Kidney capillary endothelial cell (primary cell): ENCODE data around the gene RHNO1.
A peak's percentile ranks its signal among the peaks of the same experiment; 100 is the strongest.

Source experiments
- DNase-seq: peaks from one replicate; pipeline ENCODE4 v3.0.0-alpha.2; 2018; ENCODE audit warnings: low spot score

The RHNO1 gene, protein sequence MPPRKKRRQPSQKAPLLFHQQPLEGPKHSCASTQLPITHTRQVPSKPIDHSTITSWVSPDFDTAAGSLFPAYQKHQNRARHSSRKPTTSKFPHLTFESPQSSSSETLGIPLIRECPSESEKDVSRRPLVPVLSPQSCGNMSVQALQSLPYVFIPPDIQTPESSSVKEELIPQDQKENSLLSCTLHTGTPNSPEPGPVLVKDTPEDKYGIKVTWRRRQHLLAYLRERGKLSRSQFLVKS

GRCh38 chr12:2877047-2877952 is at the start of gene RHNO1, which contains the start of gene FOXM1:
TSS of gene RHNO1 (plus strand) at chr12:2877223. CDS start at chr12:2885367, 8,144 bp downstream.
TSS of gene FOXM1 (minus strand) at chr12:2877174. CDS start at chr12:2874478, 2,696 bp downstream.
- DNase-seq, result peak; percentile 86

GRCh38 chr12:2829275-2829674 is 47.7 kb upstream of the RHNO1 start:
- no peak for DNase-seq

DNA sequence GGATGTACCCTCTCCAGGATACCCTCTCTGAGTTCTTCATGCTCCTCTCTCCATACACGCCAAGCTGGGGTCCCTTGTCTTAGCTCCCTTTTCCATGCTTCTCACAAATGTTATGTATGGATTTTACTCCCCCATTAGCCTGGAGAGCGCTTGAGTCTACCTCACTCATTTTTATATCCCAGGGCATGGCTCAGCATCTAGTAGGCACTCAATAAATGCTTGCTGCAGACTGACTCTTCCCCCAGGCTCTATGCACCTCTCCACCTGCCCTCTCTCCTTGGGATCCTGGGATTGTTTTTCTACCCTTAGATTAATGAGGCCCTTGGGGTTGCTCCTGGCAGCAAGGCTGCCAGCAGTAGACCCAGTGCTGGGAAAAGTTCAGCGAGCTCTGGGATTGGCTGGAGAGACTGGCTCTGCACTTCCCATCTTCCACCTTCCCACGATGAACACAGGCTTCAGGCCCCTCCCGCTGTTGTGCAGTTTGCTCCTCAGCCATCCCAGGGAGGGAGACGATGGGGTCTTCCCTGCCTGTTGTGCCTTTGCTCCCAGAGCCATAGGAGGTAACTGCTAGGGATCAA is 44.4 kb upstream of the RHNO1 start:
- no peak for DNase-seq

- DNase-seq, result no peak
Observed at GRCh38 chr12:2833327-2833726, 43.7 kb upstream of the RHNO1 start.

GRCh38 chr12:2833810-2834209 is 43.2 kb upstream of the RHNO1 start:
- no peak for DNase-seq

DNA sequence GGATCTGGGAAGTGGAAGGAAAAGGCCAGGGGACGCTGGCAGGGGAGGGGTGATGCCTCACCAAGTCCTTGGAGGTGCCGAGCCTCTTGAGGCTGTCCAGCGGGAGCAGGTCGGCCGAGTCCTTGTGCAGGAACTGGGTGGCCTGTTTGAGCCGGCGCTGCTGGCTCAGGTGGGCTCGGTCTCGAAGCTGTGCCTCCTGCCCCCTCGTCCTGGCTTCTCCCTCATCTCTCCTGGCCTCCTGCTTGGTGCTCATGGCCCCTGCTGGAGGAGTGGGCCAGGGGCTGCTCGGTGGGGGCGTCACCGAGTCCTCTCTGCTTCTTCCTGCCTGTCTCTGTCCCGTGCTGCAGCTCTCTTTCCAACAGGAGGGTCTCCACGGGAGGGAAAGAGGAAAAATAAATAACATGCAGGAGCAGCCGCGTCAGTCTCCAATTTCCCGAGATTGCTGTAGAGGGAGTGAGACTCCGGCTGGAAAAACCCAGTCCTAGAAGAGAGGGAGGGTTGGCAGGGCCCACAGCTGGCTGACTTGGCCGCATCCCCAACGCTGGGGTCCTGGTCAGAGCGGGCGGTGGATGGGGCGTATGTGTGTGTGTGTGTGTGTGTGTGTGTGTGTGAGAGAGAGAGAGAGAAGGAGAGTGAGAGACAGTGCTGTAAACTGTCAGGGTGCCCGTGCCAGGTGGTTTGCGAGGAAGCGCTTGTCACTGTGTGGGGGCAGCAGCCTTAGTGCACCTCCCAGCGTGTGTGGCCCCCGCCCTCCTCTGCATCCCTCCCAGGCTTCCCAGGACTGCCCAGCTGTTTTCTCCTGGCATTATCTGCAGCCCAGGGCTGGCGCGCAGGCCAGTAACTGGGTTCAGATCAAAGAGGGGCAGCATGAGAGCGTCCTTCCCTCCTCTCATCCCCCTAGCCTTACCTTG is 42.2 kb upstream of the RHNO1 start, which contains the start of gene NRIP2:
Gene NRIP2 (minus strand): TSS at position 455 of the 911 bp plus-strand sequence. CDS start 52 bp downstream, at position 403.
- DNase-seq, result no peak

DNA sequence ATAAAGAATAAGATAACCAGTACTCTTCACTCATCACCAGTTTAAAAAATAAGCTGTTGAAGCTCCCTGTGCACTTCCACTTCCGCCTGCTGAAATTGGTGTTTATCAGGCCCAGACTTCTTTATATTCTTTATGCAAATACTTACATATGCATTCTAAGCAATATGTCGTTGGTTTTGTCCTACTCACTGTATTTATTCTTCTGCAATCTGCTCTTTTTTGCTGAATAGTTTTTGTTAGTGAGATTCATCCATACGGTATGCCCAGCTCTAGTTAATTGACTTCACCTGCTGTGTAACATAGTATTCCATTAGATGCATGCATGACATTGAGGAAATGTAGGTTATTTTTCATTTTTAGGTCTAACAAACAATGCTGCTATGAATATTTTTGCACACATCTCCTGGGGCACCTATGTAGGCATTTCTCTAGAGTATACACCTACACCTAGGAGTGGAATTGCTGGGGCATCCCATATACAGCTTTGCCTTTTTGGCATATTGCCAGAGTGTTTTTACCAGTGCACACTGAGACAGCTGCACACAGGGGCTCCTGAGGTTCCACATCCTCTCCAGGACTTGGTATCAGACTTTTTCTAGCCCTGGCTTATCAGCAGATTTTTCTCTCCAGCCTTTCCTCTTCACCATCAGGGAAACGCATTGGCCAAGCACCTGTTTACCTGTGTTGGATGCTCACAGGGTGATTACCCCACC is 41.2 kb upstream of the RHNO1 start:
- no peak for DNase-seq

DNA sequence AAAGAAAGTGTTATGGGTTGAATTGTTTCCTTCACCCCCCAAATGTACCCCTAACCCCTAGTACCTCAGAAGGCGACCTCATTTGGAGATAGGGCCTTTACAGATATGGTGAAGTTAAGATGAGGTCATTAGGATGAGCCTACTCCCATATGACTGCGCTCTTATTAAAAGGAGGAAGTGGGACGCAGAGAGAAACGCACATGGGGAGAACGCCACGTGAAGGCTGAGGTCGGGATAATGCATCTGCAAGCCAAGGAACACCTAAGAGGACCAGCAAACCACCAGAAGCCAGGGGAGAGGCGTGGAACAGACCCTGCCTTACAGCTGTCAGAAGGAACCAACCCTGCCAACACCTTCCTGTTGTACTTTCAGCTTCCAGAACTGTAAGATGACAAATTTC is 40.4 kb upstream of the RHNO1 start:
- DNase-seq, result no peak

DNA sequence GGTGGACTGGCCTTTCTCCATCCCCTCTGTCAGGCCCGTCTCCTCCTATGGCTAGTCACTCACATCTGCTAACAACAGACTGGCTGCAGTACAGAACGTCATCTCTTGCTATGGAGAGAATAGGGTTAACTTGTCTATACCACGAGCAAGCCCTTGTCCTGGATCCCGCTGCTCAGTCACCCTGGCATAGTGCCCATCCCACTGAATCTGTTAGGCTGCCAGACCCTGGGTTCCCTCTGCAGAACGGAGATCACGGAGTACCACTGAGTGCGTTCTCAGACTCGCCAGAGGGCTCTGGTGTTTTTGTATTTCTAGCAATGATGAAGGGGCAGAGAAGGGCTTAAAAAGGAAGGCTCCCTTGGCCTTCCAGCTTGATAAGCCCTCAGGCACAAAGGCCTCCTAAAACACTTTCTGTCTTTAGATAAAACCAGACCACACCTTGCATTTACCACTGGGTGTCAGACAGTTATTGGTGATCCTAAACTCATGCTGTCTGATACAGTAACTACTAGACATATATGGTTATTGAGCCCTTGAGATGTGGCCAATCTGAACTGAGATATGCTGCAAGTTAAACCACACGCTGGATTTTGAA is 35.9 kb upstream of the RHNO1 start:
- DNase-seq, result no peak

DNA sequence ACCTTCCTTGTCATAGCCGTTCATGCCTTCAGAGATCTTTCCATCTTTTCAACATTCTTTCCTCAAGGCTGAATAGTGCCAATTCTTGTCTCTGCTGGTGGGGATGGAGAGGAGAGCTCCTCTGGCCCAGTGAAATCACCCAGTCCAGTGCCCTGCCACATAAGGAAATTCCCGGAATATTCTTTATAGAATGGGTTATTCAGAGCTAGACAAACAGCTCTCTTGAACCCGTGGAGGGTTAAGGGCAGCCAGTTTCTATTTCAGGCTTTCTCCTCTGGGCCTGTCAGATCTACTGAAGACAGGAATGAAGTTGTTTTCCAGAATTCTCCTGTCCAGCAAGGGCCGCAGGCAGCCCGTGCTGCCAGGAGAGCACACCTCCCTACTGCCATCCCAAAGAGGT is 34.1 kb upstream of the RHNO1 start:
- DNase-seq, result no peak

GRCh38 chr12:2844786-2845185 is 32.2 kb upstream of the RHNO1 start:
- DNase-seq, result no peak

- DNase-seq, result peak; percentile 78
Observed at GRCh38 chr12:2845280-2845679, 31.7 kb upstream of the RHNO1 start.

- DNase-seq, result no peak
Observed at GRCh38 chr12:2851931-2852330, 25.1 kb upstream of the RHNO1 start.

- DNase-seq, result peak; percentile 62
Observed at GRCh38 chr12:2853626-2854025, 23.4 kb upstream of the RHNO1 start.

GRCh38 chr12:2854669-2855453 is 22.2 kb upstream of the RHNO1 start:
- no peak for DNase-seq

- no peak for DNase-seq
Observed at GRCh38 chr12:2855546-2855945, 21.5 kb upstream of the RHNO1 start.

- no peak for DNase-seq
Observed at GRCh38 chr12:2856051-2856450, 21.0 kb upstream of the RHNO1 start.

DNA sequence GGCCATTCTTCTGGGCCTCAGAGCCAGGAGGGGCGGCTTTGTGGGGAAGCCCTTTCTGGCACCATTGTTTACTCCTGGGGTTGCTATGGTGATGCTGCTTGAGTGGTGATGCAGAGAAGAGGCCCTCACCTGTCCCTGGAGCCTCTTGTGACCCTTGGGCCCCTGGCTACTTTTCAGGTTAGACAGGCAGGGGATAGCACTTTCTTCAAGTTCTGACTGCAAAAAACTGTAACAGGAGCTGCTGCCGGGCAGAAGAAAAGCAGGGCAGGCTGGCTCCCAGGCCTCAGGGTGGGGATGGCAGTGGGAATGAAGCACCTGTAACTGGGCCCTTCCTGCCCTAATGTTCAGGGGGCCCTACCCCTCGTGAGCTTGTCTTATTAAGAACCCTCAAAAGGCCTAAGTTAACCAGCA is 20.0 kb upstream of the RHNO1 start, which contains the start of gene TEX52:
Gene TEX52 (minus strand): TSS at position 19 of the 411 bp plus-strand sequence. CDS start 13 bp downstream, at position 6.
- DNase-seq, result no peak

GRCh38 chr12:2857576-2857975 is 19.4 kb upstream of the RHNO1 start:
- DNase-seq, result no peak

GRCh38 chr12:2858334-2858733 is 18.7 kb upstream of the RHNO1 start:
- DNase-seq, result no peak
